Measurements from ENCODE around the gene MYO5B.

The MYO5B gene

GRCh38 chr18:50061876-50062517 is 132.9 kb downstream of the MYO5B start:
- DNase-seq: no peak

DNA sequence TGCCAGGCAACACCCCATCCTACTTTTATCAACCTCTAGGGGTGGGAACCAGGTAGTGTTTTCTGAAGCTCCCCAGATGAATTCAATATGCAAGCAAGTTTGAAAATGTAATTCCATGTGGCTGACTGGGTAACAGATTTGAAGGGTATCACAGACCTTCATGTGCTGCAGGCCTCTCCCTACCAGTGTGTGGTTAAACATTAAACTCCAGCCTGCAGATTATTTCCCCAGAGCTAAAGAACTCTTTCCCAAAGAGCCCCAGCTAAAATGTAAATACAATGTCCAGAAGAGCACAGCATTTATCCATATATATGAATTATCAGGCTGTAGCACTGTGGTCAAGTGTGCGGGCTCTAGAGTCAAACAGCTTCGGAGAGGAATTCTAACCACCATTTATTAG is 134.1 kb downstream of the MYO5B start:
- no peak for DNase-seq

DNA sequence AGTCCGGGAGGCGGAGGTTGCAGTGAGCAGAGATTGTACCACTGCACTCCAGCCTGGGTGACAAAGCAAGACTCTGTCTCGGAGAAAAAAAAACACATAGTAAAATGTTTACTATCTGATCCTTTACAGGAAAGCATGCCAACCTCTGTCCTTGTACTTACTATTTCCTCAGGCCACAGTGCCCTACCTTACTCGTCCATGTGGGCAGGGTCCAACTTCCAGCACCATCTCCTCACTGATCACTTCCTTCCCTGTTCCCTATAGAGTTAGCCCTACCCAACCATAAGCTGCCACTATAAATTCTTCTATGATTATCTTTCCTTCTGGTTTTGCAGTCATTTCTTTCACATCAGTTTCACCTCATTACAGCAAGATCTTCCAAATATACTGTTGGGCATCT is 136.2 kb downstream of the MYO5B start:
- DNase-seq: no peak

- DNase-seq: no peak
These were observed 137.9 kb downstream of the MYO5B start for GRCh38 chr18:50057009-50057408.

- no peak for DNase-seq
These were observed 138.8 kb downstream of the MYO5B start for GRCh38 chr18:50056185-50056584.

DNA sequence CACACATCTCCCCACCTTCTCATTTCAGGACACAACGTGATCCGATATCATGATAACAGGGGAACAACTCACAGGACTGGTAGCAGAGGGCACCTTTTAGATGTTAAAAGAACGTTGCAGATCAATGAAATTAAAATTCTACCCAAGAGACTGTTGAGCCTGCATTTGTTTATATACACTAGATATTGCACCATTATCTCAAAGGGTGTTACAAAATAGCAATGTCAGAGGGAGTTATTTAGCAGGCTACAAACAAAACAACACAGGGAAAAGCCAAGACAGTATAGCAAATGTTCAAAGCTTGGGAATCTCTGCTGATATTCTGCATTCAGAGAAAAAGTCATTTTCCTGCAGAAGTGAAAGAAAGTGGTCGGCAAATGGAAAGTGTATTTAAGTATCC is 139.5 kb downstream of the MYO5B start:
- no peak for DNase-seq

GRCh38 chr18:50053111-50053510 is 141.8 kb downstream of the MYO5B start:
- DNase-seq: no peak

DNA sequence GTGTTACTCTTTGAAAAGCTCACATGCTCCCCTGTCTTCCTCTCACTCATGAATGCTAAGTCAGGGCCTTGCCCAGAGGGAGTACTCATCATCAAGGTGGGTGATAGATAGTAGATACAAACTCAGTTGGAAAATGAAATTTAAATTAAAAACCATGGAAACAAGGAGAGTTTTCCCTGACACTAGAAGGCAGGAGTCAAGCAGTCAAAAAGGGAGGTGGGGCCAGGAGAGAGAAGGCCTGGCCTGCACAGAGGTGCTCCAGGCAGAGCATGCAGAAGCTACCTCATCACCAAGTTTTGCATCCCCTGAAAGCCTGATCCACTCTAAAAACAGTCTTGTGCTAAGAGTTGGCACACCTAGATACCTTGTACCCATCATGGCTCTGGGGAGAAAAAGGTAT is 143.7 kb downstream of the MYO5B start:
- no peak for DNase-seq

DNA sequence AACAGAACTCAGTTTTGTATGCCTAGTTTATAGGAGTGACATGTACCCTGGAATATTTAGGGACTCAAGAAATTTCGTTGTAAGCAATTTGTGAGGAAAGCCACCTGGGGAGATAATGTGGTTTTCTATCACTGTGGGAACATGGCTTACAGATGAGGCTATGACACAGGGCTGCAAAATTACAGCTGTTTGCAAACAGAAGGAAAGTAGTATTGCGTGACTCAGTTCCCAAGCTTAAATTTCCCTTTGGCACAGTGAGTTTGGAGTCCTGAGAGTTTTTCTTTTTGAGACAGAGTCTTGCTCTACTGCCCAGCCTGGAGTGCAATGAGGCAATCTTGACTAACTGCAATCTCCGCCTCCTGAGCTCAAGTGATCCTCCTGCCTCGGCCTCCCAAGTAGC is 149.8 kb downstream of the MYO5B start:
- DNase-seq: no peak

DNA sequence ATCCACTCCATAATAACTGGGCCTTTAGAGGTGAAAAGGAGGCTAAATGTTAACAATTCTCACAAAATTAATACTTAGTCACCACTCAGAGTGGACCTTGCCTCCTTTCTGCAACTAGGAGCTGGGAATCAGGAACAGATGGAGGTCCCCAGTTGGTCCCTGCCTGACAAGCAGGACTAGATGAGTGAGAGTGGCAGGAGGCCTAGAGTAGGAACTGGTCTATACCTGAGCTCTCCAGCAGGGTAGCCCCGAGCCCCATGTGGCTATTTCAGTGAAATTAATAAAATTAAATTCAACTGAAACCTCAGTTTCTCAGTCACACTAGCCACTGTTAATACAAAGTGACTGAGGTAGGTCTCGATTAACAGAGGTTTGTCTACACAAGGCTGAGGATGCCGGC is 150.5 kb downstream of the MYO5B start:
- no peak for DNase-seq

GRCh38 chr18:50042611-50043010 is 152.3 kb downstream of the MYO5B start:
- DNase-seq: no peak

DNA sequence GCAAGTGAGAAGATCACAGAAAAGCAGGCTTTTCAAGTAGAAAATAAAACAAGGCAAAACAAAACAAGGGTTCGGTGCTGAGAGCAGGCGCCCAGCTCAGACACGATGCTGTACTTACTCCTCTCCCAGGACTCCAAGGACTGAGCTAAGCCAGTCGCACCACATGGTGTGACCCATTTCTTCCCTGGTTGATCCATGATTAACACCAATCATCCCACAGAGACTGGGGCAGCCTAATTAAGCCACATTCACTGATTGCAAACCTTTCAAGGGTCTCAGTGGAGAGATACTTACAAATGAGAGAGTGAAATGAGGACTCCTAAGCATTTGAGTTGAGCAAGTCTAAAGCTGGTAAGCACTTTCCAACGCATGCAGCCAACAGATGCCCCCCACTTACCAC is 155.2 kb downstream of the MYO5B start:
- DNase-seq: no peak

DNA sequence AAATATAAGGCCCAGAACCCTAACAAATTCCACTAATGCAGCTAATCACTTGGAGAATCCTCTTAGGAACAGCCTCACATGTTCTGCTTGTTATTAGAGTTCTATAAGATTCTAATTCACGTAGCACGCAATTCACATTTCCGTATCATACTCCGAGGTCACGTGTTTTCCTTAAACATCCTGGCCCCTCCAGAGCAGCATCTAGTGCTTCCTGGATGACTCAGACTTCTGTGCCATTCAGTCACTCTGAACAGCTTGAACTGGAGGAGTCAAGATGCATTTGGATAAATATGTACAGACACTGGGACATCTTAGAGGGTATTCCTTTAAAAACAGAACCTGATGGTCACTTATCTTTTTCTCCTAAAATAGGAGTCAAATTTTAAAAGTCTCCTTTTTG is 156.5 kb downstream of the MYO5B start:
- peak in 1 of 2 experiments; percentile 5 for DNase-seq

GRCh38 chr18:50034029-50034428 is 160.9 kb downstream of the MYO5B start:
- no peak for DNase-seq

DNA sequence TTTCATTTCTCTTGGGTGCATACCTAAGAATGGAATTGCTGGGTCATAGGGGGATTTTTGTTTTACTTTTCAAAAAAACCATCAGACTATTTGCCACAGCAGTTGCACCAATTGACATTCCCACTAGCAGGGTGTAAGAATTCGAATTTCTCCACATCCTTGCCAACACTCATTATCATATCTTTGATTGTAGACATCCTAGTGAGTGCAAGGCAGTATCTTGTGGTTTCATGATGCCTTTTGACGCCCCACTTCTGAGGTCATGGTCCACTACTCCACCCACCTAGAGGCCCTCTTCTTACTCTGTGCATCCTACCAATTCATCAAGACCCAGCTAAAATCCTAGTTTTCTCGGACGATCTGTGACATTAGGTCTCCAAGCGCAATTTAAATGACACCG is 161.9 kb downstream of the MYO5B start:
- no peak for DNase-seq

GRCh38 chr18:50030146-50030545 is 164.8 kb downstream of the MYO5B start:
- DNase-seq: no peak

GRCh38 chr18:50027996-50028395 is 167.0 kb downstream of the MYO5B start:
- DNase-seq: no peak

- DNase-seq: no peak
These were observed 170.5 kb downstream of the MYO5B start for GRCh38 chr18:50024466-50024865.

- DNase-seq: no peak
These were observed 172.0 kb downstream of the MYO5B start for GRCh38 chr18:50022985-50023384.

- DNase-seq: no peak
These were observed 180.3 kb downstream of the MYO5B start for GRCh38 chr18:50014606-50015005.

DNA sequence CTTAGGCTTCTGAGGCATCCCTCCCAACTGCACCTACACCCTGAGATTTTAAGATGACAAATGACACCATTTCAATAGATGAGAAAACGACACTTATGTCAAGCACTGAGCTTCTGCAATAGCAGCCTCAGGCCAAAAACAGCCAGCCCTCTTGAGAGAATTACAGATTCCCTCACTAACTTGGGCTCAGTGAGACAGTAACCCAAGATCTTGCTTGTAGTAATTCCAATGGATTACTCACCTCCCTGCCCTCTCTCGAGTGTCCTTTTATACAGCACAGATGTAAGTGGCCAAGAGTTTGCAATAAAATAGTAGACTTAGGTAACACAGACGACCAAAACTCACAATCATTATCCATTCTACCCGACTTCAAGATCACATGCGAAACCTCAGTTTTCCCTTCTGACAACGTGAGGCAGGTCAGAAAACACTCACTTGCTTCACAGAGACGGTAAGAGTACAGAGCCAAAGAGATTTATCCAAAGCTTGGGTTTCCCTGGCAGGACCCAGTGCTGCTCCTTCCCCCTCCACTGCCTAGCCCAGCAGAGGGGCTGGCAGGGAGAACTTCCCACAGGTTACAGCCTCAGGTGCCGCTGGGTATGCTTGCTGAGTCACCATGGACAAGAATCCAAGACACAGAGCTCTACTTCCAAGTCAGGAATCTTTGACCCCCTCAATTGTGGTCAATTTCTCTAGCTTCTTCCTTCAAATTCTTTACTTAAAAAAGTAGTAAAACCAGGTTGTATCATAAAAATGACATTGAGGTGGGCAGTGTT is 181.4 kb downstream of the MYO5B start:
- no peak for DNase-seq

DNA sequence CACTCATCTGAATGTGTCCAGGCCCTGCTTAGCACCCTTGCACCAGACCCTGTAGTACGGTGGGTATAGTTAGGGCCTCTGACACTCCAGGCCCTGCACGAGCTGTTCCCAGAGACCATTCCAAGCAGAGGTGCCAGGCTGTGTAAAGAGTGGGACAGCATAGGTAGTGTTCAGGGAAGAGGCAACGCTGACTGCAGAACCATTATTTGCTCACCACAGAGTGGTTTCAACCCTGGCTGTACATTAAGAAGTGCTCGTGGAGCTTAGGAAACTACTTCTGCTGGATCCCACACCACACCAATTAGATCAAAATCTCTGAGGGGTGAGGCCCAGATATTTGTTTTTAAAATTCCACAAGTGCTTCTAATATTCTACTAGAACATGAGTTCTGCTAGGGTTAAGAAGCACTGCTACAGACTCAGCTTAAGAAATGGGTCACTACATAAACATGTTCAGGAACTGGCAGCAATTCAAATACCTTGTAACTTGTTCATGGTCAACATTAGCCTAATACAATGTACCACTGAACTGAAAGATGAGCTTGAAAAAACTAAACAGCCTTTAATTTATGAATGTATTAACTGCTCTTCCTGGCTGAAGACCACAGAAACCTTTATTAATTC is 183.0 kb downstream of the MYO5B start:
- DNase-seq: no peak

DNA sequence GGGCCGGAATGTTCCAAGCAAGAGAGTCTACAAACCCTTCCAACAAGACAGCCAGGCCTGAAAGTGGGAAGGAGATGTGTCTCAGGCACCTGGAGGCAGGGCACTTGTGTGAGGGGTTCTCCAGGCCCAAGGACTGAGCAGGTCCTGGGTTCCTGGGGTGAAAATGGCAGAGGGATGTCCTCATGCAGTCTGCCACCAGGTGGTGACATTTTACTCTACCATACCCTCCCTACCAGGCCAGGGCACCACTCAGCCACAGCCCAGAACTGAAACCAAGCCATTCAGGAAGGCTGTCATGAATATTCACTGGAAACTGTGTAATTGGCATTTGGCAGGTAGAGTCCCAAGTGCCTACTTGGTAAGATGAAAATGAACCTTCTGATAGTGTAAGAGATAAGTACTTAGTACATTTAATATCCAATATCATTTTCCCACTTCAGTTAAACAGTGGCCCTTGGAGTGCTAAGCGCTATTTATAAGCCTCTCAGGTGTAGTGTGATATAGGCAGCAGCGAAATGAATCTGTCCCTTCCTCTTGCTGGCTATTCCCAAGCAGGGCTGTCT is 185.1 kb downstream of the MYO5B start:
- DNase-seq: peak; percentile 5 to 26

DNA sequence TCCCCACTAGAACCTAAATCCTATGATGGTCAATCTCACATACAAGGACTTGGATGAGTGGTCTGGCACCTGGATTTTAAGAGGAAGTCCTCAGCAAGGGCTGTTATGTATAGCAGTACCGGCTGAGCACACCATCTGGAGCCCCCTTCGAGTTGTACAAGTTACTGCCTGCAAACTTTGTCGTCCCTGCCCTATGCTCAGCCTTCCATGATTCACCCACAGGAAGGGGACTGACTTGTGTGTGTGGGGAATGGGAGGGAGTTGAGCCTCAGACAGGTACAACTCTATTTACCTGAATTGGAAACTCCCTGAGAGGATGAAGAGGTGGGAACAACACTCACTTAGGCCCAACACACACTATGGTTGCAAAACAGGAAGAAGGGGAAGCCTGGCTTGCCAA is 186.6 kb downstream of the MYO5B start:
- no peak for DNase-seq
